NCI-H146 treated with DMSO at 0.1 percent for 48 hours (cell line): Measurements from ENCODE around the gene TUBE1.
"Not testable (repeated sequence)": the region's sequence is repeated elsewhere in the genome, so short reads cannot be mapped to it uniquely, and the experiment has no call there.

ENCODE experiments used
- DNase-seq: peaks from one replicate; lab custom pipeline; 2025; ENCODE audit not compliant: unreplicated experiment; lab: John Stamatoyannopoulos, UW

TUBE1 gene

GRCh38 chr6:112087136-112087911 lies at the start of gene TUBE1, which contains the start of gene FAM229B:
TUBE1 (minus strand) TSS chr6:112087482; CDS start chr6:112087434, 48 bp downstream.
FAM229B (plus strand) TSS chr6:112087591; CDS start chr6:112099284, 11,693 bp downstream.
- DNase-seq, result peak; percentile 92

- no peak for DNase-seq
These were observed 43.6 kb upstream of the TUBE1 start for GRCh38 chr6:112130878-112131277.

- DNase-seq, result no peak
These were observed 40.9 kb upstream of the TUBE1 start for GRCh38 chr6:112128208-112128607.

- no peak for DNase-seq
These were observed 36.7 kb upstream of the TUBE1 start for GRCh38 chr6:112123982-112124381.

GRCh38 chr6:112122756-112123155 lies 35.5 kb upstream of the TUBE1 start:
- no peak for DNase-seq

- DNase-seq, result no peak
These were observed 30.8 kb upstream of the TUBE1 start for GRCh38 chr6:112118034-112118433.

GRCh38 chr6:112117554-112117953 lies 30.3 kb upstream of the TUBE1 start:
- DNase-seq, result no peak

- DNase-seq, result no peak
These were observed 28.9 kb upstream of the TUBE1 start for GRCh38 chr6:112116221-112116620.

- DNase-seq, result no peak
These were observed 27.4 kb upstream of the TUBE1 start for GRCh38 chr6:112114577-112115223.

GRCh38 chr6:112113918-112114317 lies 26.6 kb upstream of the TUBE1 start:
- DNase-seq, result no peak

GRCh38 chr6:112113431-112113830 lies 26.1 kb upstream of the TUBE1 start:
- DNase-seq, result no peak

- no peak for DNase-seq
These were observed 22.0 kb upstream of the TUBE1 start for GRCh38 chr6:112109262-112109661.

GRCh38 chr6:112106562-112106961 lies 19.3 kb upstream of the TUBE1 start:
- DNase-seq, result no peak

GRCh38 chr6:112106026-112106425 lies 18.7 kb upstream of the TUBE1 start:
- not testable (repeated sequence) for DNase-seq

- DNase-seq, result peak; percentile 44
These were observed 13.3 kb upstream of the TUBE1 start for GRCh38 chr6:112100561-112100960.

GRCh38 chr6:112096901-112097300 lies 9.6 kb upstream of the TUBE1 start:
- DNase-seq, result no peak

- DNase-seq, result no peak
These were observed 634 bp upstream of the TUBE1 start for GRCh38 chr6:112087916-112088315.

- peak; percentile 38 for DNase-seq
These were observed 542 bp downstream of the TUBE1 start for GRCh38 chr6:112086744-112087135.

- DNase-seq, result no peak
These were observed 1.8 kb downstream of the TUBE1 start for GRCh38 chr6:112085286-112086065.

GRCh38 chr6:112081569-112081968 lies 5.7 kb downstream of the TUBE1 start:
- no peak for DNase-seq

- no peak for DNase-seq
These were observed 20.7 kb downstream of the TUBE1 start for GRCh38 chr6:112066606-112067005.
